ENCODE measurements around the gene TENM4. TPM values are rescaled to one million over a fixed set of nuclear protein-coding genes. Genes with fewer than 3 reads are reported as not detected.
"Not testable (repeated sequence)": the region's sequence is repeated elsewhere in the genome, so short reads cannot be mapped to it uniquely, and the experiment has no call there.

The TENM4 gene
- total and polyA plus RNA-seq, 4 donors, result 0.02 to 0.33 (median 0.14) TPM

GRCh38 chr11:79193663-79194310, 247.0 kb downstream of the TENM4 start:
- no peaks in the 10 kb centered on the region for H3K27me3 ChIP-seq (ENCODE audit: control insufficient read depth in 4 of 4, insufficient read depth in 4 of 4, low read length in 3 of 4)
- no peaks in the 10 kb centered on the region for H3K36me3 ChIP-seq (ENCODE audit: control insufficient read depth in 4 of 4, insufficient read depth in 3 of 4, low read depth in 1 of 4, low read length in 3 of 4)
- no peak for DNase-seq (ENCODE audit: low spot score)
- H3K9me3 ChIP-seq (ENCODE audit: control insufficient read depth in 4 of 4, low read length in 3 of 4), result no peaks in the 10 kb centered on the region
- no peak overlapping the region for H3K9ac ChIP-seq (ENCODE audit: low read depth in 1 of 2, low read length in 2 of 2)
- no peak overlapping the region for H3K4me3 ChIP-seq (ENCODE audit: low read depth in 1 of 3, low read length in 3 of 3)
- TF ChIP-seq HNF4A (conservative IDR thresholded peaks at IDR 0.05) (no peak), TAF1 (conservative IDR thresholded peaks at IDR 0.05) (no peak), ATF3 (IDR thresholded peaks at IDR 0.05) (no peak), RXRA (IDR thresholded peaks at IDR 0.05) (no peak), EGR1 (IDR thresholded peaks at IDR 0.05; ENCODE audit: low read depth in 2 of 2) (no peak), FOXA2 (IDR thresholded peaks at IDR 0.05) (no peak), YY1 (IDR thresholded peaks at IDR 0.05) (no peak), MAX (IDR thresholded peaks at IDR 0.05) (no peak), REST (IDR thresholded peaks at IDR 0.05) (no peak)
- H3K27ac ChIP-seq (ENCODE audit: low read depth in 1 of 2, low read length in 2 of 2), result no peak overlapping the region
- 84% methylated on average over 7 of the region's 7 CpGs for WGBS
- peaks cover 0 to 11% (median 8%) of the 10 kb centered on the region in 4 donors for H3K4me1 ChIP-seq (ENCODE audit: control insufficient read depth in 4 of 4, insufficient read depth in 4 of 4, low read length in 3 of 4)

GRCh38 chr11:79192836-79193235, 248.0 kb downstream of the TENM4 start:
- Histone ChIP-seq H3K27ac (ENCODE audit: low read depth in 1 of 2, low read length in 2 of 2) (no peak overlapping the region), H3K4me3 (ENCODE audit: low read depth in 1 of 3, low read length in 3 of 3) (no peak overlapping the region), H3K27me3 (ENCODE audit: control insufficient read depth in 4 of 4, insufficient read depth in 4 of 4, low read length in 3 of 4) (no peaks in the 10 kb centered on the region), H3K36me3 (ENCODE audit: control insufficient read depth in 4 of 4, insufficient read depth in 3 of 4, low read depth in 1 of 4, low read length in 3 of 4) (no peaks in the 10 kb centered on the region), H3K4me1 (ENCODE audit: control insufficient read depth in 4 of 4, insufficient read depth in 4 of 4, low read length in 3 of 4) (peaks cover 0 to 11% (median 8%) of the 10 kb centered on the region in 4 donors), H3K9me3 (ENCODE audit: control insufficient read depth in 4 of 4, low read length in 3 of 4) (peaks cover 0 to under 1% (median under 1%) of the 10 kb centered on the region in 4 donors), H3K9ac (ENCODE audit: low read depth in 1 of 2, low read length in 2 of 2) (no peak overlapping the region)
- TF ChIP-seq CTCF (IDR thresholded peaks at IDR 0.05; ENCODE audit: low read depth, low read length, missing input control), result no peak
- TF ChIP-seq YY1 (IDR thresholded peaks at IDR 0.05), result no peak
- TF ChIP-seq GABPA (IDR thresholded peaks at IDR 0.05 in 1 of 2, conservative IDR thresholded peaks at IDR 0.05 in 1 of 2), result no peak
- no peak for TF ChIP-seq NR2F2 (IDR thresholded peaks at IDR 0.05)
- TF ChIP-seq SP1 (IDR thresholded peaks at IDR 0.05), result no peak
- TF ChIP-seq RAD21 (IDR thresholded peaks at IDR 0.05), result no peak
- no peak for TF ChIP-seq HNF4G (IDR thresholded peaks at IDR 0.05)
- no peak for TF ChIP-seq TAF1 (conservative IDR thresholded peaks at IDR 0.05)
- TF ChIP-seq FOXA2 (IDR thresholded peaks at IDR 0.05), result no peak
- TF ChIP-seq ATF3 (IDR thresholded peaks at IDR 0.05), result no peak
- TF ChIP-seq FOXA1 (IDR thresholded peaks at IDR 0.05), result no peak
- no peak for TF ChIP-seq HNF4A (conservative IDR thresholded peaks at IDR 0.05)
- TF ChIP-seq EGR1 (IDR thresholded peaks at IDR 0.05; ENCODE audit: low read depth in 2 of 2), result no peak
- TF ChIP-seq REST (IDR thresholded peaks at IDR 0.05), result no peak
- DNase-seq (ENCODE audit: low spot score), result no peak
- 61% methylated on average over 2 of the region's 2 CpGs for WGBS

GRCh38 chr11:79191716-79192115, 249.1 kb downstream of the TENM4 start:
- peaks cover 0 to 11% (median 8%) of the 10 kb centered on the region in 4 donors for H3K4me1 ChIP-seq (ENCODE audit: control insufficient read depth in 4 of 4, insufficient read depth in 4 of 4, low read length in 3 of 4)
- H3K4me3 ChIP-seq (ENCODE audit: low read depth in 1 of 3, low read length in 3 of 3); H3K36me3 ChIP-seq (ENCODE audit: control insufficient read depth in 4 of 4, insufficient read depth in 3 of 4, low read depth in 1 of 4, low read length in 3 of 4); H3K27ac ChIP-seq (ENCODE audit: low read depth in 1 of 2, low read length in 2 of 2); H3K9ac ChIP-seq (ENCODE audit: low read depth in 1 of 2, low read length in 2 of 2); H3K27me3 ChIP-seq (ENCODE audit: control insufficient read depth in 4 of 4, insufficient read depth in 4 of 4, low read length in 3 of 4); H3K9me3 ChIP-seq (ENCODE audit: control insufficient read depth in 4 of 4, low read length in 3 of 4); DNase-seq (ENCODE audit: low spot score): not testable (repeated sequence)
- 96% methylated on average over 29 of the region's 29 CpGs for WGBS
